ENCODE measurements around the gene MCC.
A peak's percentile ranks its signal among the peaks of the same experiment; 100 is the strongest.
"Not testable (repeated sequence)": the region's sequence is repeated elsewhere in the genome, so short reads cannot be mapped to it uniquely, and the experiment has no call there.

MCC gene

DNA sequence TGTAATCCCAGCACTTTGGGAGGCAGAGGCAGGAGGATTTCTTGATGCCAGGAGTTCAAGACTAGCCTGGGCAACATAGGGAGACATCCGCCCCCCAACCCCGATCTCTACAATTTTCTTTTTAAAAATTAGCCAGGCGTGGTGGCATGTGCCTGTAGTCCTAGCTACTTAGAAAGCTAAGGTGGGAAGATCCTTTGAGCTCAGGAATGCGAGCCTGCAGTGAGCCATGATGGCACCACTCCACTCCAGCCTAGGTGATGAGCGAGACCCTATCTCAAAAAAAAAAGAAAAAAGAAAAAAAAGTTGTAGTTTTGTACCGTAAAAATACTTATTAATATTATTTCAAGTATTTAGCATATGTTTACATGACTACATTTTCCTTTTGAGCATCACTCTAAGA lies 82.7 kb downstream of the MCC start:
- DNase-seq: no peak

DNA sequence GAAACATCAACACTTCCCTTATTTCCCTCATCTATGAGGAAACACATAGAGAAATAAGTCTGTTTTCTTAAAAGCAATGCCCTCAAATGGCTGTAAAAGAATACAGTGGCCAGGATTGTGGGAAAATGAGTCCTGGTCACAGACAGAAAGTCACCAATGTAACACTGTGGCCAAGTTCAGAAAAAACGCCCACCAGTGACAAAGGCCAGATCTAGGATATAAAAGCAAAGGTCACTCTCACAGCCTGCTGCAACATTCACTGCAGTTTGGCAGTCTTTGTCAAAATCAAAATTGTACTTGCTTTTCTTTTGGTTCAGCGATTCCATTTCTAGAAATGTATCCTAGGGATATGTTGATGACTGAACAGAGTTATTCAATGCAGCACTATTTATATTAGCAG lies 84.0 kb downstream of the MCC start:
- no peak for DNase-seq

DNA sequence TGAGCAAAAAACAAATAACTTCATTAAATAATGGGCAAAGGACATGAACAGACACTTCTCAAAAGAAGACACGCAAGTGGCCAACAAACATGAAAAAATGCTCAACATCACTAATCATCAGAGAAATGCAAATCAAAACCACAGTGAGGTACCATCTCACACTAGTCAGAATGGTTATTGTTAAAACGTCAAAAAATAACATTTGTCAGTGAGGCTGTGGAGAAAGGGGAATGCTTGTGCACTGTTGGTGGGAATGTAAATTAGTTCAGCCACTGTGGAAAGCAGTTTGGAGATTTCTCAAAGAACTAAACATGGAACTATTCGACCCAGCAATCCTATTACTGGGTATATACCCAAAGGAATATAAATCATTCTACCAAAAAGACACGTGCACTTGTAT lies 90.3 kb downstream of the MCC start:
- not testable (repeated sequence) for DNase-seq

DNA sequence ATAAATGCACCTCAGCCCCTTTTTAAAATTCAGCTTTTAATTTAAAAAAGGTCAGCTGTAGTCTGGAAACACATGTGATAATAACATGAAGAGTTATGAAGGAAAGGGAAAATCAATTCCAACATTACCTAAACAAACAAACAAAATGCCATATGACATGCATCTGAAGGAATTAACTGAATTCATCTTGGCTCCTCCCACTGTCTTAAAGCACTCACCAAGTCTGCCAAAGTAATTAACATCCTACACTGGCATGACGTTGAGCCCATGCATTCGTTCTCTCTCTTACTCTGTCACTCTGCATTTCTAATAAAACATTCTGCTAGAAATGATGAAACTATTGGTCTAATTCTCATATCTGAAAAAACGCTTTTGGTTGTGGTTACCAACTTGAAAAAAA lies 91.2 kb downstream of the MCC start:
- no peak for DNase-seq

DNA sequence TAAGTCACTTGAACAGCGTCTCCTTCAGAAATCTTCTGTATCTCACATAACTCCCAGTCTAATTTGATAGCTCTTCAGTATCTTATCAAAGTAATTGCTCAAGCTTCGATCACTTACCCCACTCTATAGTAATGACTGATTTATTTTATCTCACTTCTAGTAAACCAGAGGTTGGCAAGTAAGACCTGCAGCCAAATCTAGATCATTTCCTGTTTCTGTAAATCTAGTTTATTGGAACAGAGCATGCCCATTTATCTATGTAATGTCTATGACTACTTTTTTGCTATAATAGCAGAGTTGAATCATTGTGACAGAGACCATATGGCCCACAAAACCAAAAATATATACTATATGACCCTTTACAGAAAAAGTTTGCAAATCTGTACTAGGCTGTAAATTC lies 93.6 kb downstream of the MCC start:
- no peak for DNase-seq

DNA sequence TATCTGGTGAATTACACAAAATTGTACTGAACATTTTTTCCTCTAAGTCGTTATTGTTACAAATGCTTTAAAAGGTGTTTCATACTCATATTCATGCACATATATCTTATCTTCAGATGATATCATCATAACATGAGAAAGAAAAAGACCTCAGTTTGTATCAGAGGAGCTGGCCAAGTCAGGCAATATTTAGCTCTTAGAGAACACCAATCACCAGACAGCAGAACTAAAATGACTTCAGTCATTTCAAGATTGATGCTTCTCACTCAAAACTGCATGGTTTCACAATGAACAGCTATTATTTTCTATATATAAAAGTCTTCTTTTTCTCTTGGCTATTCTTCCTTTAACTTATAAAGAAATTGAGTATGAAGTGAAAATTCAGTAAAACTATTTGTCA lies 98.0 kb downstream of the MCC start:
- DNase-seq: peak; percentile 25

DNA sequence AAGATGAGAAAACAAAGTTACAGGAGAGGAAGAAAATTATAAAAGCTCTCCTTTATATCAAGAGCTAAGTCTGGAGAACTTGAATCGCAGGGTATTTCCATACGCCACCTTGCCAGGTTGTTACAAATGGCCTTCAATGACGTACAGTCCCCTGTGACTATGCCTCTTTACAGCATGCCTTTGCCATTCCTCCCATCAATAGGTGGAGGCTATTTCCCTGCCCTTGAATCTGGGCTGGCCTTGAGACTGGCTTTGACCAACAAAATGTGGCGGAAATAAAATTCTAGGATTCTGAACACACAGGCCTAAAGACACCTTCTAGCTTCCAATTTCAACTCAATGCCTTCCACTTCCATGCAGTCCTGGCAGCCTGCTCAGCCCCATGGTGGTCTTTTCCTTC lies 99.1 kb downstream of the MCC start:
- no peak for DNase-seq

GRCh38 chr5:113387844-113388243 lies 100.4 kb downstream of the MCC start:
- DNase-seq: no peak

DNA sequence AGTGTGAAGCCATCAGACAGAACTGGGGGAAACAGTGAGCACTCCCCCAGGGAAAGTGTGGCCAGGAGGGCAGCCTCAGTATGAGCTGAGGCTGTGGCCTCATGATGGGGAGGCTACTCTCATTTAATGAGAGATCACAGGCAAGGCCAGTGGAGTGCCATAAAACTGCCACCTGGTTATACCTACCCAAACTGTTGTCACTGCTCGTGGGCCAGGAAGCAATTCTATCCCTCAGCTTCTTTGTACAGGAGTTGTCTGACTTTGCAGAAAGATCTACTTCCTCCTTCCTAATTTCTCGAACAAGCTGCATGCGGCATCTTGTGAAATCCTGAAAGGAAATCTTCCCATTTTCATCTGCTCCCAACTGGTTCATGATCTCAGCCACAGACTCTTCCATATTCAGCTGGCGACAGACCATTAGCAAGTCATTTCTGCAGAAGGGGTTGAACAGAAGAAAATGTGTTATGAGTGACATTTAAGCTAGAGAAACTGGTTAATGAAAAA lies 103.4 kb downstream of the MCC start:
- DNase-seq: no peak

DNA sequence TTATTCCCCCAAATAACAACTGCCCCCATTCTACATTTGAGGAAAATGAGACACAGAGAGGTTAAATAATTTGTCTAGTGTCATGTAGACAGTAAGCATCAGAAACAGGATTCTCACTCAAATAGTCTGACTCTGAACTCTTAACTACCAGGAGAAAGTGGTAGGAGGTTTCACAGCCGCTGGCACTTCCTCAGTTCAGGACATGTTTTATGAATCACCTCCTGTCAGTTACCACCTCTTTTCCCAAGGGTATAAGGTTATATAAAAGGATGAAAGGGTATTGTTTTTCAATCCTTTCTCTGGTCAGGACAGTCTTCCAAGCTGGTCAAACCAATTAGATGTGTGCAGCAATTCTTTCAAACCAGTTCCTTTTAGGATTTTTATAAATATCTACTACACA lies 105.5 kb downstream of the MCC start:
- DNase-seq: no peak

DNA sequence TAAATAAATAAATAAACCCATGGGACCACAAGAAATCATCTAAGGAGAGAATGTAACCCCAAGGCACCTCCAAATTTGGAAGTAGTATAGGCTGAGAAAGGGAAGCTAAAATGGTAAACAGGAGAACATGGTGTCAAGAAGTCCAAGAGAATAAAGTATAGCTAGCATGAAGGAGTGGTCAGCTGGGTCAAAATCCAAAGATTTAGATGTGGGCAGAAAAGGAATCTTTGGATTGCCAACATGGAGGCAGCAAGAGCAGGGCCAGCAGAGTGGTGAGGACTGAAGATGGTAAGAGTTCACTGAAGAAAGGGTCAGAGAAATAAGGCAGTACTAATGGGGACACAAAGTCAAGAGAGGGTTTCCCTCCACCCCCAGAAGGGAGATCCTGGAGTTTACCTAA lies 106.5 kb downstream of the MCC start:
- no peak for DNase-seq

DNA sequence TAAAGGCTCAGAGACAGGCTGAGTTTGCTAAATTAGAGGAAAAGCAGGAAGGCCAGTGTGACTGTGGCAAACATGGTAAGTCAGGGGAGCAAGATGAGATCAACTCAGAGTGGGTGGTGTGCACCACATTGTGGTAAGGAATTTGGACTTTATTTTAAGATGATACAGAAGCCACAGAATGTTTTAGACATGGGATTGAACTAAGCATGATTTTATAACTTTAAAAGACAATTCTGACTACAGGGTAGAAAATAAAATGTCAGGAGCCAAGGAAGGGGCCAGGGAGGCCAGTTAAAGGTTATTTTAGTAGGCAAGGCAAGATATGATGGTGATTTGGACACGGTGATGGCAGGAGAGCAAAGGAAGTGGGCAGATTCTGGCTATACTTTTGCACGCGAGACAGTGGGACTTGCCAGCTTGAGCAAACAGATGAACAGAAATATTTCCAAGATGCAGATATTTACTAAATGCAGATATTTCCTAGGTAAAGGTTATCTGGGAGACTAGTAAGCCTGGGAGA lies 107.4 kb downstream of the MCC start:
- DNase-seq: no peak

DNA sequence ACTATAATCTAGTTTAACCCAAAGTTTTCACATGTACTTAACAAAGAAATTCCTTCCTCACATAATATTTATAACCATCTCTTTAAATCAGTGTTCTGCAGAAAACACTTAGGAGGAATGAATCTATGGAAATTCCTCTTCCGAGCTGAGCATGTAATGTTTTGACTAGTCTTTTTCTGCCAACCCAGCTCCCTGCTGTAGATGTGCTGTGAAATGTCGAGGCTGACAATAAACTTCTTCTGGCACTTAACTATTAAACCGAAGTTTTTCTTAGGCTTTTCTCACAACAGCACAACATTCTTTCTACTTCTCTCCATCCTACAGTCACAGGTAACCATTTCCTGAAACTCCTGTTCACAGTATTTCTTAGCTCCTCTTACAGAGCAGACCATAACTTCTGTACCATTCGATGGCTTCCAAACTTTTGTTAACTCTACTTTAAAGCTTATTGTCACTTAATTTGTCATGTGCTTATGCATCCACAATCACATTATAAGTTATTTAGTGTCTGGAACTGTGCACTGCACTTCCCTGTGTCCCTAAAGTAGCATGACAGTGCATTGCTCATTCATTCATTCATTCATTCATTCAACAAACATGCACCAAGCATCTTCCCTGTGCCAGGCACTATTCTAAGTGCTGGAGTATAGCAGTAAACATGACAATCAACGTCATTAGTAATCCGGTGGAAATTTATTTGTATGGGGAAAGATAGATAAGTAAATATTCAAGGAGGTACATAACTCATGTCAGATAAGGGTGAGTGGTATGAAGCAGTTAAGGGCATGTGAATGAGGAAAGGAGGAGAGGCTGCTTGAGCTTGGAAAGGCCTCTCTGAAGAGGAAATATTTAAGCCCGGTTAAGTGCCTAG lies 108.1 kb downstream of the MCC start:
- DNase-seq: no peak

GRCh38 chr5:113378959-113379541 lies 109.2 kb downstream of the MCC start:
- peak; percentile 68 for DNase-seq

DNA sequence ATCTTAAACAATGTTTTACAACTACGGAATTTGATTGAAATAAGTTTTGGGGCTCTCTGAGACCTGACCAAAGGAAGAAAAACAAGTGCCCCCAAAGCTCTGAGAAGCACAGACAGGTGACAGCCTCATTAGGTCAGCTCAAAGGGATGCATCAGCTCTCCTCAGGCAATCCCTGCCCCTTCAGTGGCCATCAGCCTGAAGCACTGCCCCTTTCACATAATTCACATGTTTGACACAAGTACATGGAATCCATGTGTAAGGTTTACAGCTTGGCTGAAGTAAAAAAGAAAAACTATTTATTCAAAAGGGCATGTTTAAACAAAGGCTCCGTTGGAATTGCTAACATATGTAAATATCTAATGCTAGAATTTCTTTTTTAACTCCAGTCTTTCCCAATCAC lies 109.7 kb downstream of the MCC start:
- no peak for DNase-seq

GRCh38 chr5:113378081-113378480 lies 110.2 kb downstream of the MCC start:
- DNase-seq: peak; percentile 30

- no peak for DNase-seq
These were observed 111.6 kb downstream of the MCC start for GRCh38 chr5:113376640-113377039.

GRCh38 chr5:113375480-113376060 lies 112.7 kb downstream of the MCC start:
- DNase-seq: no peak

DNA sequence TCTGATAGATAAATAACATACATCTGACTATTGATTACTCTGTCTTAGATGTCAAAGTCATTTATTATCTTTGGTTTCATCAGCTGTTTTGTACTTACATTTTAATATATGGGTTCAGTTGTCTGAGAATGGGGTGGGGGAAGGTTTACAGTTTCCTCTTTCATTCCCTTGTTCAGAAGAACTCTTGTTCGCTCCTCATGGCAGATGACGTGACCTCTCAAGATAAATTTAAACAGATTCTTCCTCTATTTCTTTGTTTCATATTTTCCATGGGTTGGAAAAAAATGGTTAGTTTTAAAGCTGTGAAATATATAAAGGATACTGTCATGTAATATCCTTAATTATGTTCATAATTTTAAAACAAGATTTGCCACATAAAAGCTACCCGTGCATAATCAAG lies 114.8 kb downstream of the MCC start:
- DNase-seq: no peak

GRCh38 chr5:113371721-113372196 lies 116.5 kb downstream of the MCC start:
- no peak for DNase-seq

- DNase-seq: no peak
These were observed 120.7 kb downstream of the MCC start for GRCh38 chr5:113367586-113367985.

DNA sequence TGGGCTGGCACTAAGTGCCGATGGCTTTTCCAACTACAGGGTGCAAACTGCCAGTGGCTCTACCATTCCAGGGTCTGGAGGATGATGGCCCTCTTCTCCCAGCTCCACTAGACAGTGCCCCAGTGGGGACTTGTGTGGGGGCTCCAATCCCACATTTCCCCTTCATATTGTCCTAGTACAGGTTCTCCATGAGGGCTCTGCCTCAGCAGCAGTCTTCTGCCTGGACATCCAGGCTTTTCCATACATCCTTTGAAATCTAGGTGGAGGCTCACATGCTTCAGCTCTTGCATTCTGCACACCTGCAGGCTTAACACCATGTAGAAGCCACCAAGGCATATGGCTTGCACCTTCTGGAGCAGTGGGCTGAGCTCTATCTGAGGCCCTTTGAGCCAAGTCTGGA lies 123.8 kb downstream of the MCC start:
- DNase-seq: no peak

GRCh38 chr5:113361701-113362100 lies 126.6 kb downstream of the MCC start:
- DNase-seq: no peak

- no peak for DNase-seq
These were observed 128.8 kb downstream of the MCC start for GRCh38 chr5:113359419-113359818.

All from activated CD4-positive, alpha-beta T cell treated with anti-CD3 and anti-CD28 coated beads, Interleukin-2, amount 50 U/mL, for 16 hours (primary cell).